Naive thymus-derived CD4-positive, alpha-beta T cell (primary cell): ENCODE results near the gene DOCK3. TPM values are rescaled to one million over a fixed set of nuclear protein-coding genes. Genes with fewer than 3 reads are reported as not detected.

Experiments used
- ATAC-seq: fragments of 150-1000 bp; cut with Tn5 transposase; 2 replicates; pipeline ENCODE4 v1.10.0; 2021; ENCODE audit warnings: mild to moderate bottlenecking, moderate library complexity
- CTCF ChIA-PET: fragments of 350-600 bp; sonication (Branson Sonifier 250); formaldehyde crosslinking; loops from one replicate; lab custom pipeline; 2021; ENCODE audit warnings: antibody characterized with exemption; lab: Charles Lee
- POLR2A ChIA-PET: fragments of 350-600 bp; sonication (Branson Sonifier 250); formaldehyde crosslinking; loops from one replicate; lab custom pipeline; 2021; ENCODE audit warnings: antibody characterized with exemption, inconsistent platforms; lab: Charles Lee
- DNase-seq, 9 donors: peaks; one replicate each; pipeline versions ENCODE4 v3.0.0 to v3.0.0-alpha.2; 2020 to 2022; ENCODE audit warnings: mixed read lengths in 1 of 9
- H3K27ac ChIP-seq: one replicate; pipeline ENCODE4 v1.7.0; 2013; ENCODE audit warnings: mild to moderate bottlenecking, low read depth, low read length, moderate library complexity
- H3K27me3 ChIP-seq, 2 donors: one replicate each; pipeline ENCODE4 v1.7.0; 2013; ENCODE audit warnings: low read length in 2 of 2, mild to moderate bottlenecking in 2 of 2, moderate library complexity in 2 of 2; ENCODE audit not compliant: control insufficient read depth in 2 of 2, insufficient read depth in 2 of 2
- H3K36me3 ChIP-seq, 3 experiments: 1 replicate in 2 of 3; 2 replicates in 1 of 3; pipeline ENCODE4 v1.7.0; 2013; ENCODE audit warnings: low read length in 3 of 3, mild to moderate bottlenecking in 3 of 3, moderate library complexity in 1 of 3; ENCODE audit not compliant: insufficient read depth in 3 of 3, control insufficient read depth in 2 of 3
- H3K4me1 ChIP-seq, 2 donors: one replicate each; pipeline ENCODE4 v1.7.0; 2013; ENCODE audit warnings: low read length in 2 of 2, mild to moderate bottlenecking in 2 of 2, moderate library complexity in 1 of 2; ENCODE audit not compliant: control insufficient read depth in 2 of 2, insufficient read depth in 2 of 2
- H3K4me3 ChIP-seq: 2 replicates; pipeline ENCODE4 v1.7.0; 2013; ENCODE audit warnings: mild to moderate bottlenecking, low read length
- H3K9me3 ChIP-seq, 3 experiments: 1 replicate in 2 of 3; 2 replicates in 1 of 3; pipeline ENCODE4 v1.7.0; 2013; ENCODE audit warnings: low read length in 3 of 3; ENCODE audit not compliant: control insufficient read depth in 2 of 3
- H3K27ac Mint-ChIP-seq, 9 donors: one replicate each; pipeline ENCODE4 v1.8.0; 2020 to 2022; ENCODE audit warnings: mixed read lengths in 9 of 9, mild to moderate bottlenecking in 8 of 9, moderate library complexity in 5 of 9, inconsistent platforms in 2 of 9
- H3K27me3 Mint-ChIP-seq, 5 donors: one replicate each; pipeline ENCODE4 v1.8.0; 2021 to 2022; ENCODE audit warnings: mixed read lengths in 5 of 5, mild to moderate bottlenecking in 1 of 5
- H3K36me3 Mint-ChIP-seq, 5 donors: one replicate each; pipeline ENCODE4 v1.8.0; 2020 to 2022; ENCODE audit warnings: mixed read lengths in 5 of 5, mild to moderate bottlenecking in 3 of 5, inconsistent platforms in 1 of 5
- H3K4me1 Mint-ChIP-seq, 7 donors: one replicate each; pipeline ENCODE4 v1.8.0; 2020 to 2022; ENCODE audit warnings: mixed read lengths in 7 of 7, mild to moderate bottlenecking in 3 of 7, inconsistent platforms in 1 of 7
- H3K4me3 Mint-ChIP-seq, 10 donors: one replicate each; pipeline ENCODE4 v1.8.0; 2020 to 2022; ENCODE audit warnings: mild to moderate bottlenecking in 10 of 10, mixed read lengths in 10 of 10, moderate library complexity in 6 of 10, inconsistent platforms in 2 of 10
- H3K9me3 Mint-ChIP-seq, 11 donors: one replicate each; pipeline ENCODE4 v1.8.0; 2020 to 2022; ENCODE audit warnings: mixed read lengths in 11 of 11, mild to moderate bottlenecking in 4 of 11, inconsistent platforms in 1 of 11, moderate library complexity in 1 of 11
- intact Hi-C, 2 donors: fragments of 100-400 bp; cut with micrococcal nuclease; formaldehyde crosslinking; loops; one replicate each; pipeline ENCODE4 v1.15.1; 2023
- polyA plus RNA-seq, 2 donors: library from polyadenylated mRNA; unstranded; fragments of 300-500 nt; fragmentation: Illumina TruSeq; gene quantifications; one replicate each; pipeline ENCODE4 v1.2.3, GENCODE V29; 2021
- total RNA-seq, 6 experiments: library from RNA in 5 of 6; stranded (reverse) in 5 of 6; gene quantifications; 1 replicate in 5 of 6; 2 replicates in 1 of 6; pipeline ENCODE4 v1.2.3 and lab custom pipeline; 2021 to 2026

Gene DOCK3
- total and polyA plus RNA-seq, 7 experiments from 2014 or later, result 0.19 to 2.9 (median 1.5) TPM

DNA sequence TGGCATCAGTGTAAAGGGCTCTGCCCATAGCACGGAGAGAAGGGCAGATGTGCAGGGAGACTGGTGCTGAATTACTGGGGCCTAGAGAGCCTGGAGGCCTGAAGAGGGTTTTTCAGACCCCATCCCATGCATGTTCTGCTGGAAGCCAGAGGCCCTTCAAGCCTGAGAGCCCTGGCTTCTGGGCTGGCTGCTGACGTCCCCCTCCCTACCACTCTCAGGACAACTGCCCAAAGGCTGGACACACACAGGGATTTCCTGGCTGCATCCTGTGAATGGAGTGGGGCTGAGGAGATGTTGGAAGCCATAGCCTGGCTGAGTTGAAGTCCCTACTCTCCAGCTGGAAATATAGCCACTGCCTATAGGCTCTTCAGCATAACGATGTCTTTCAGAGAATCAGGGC, 16.9 kb upstream of the DOCK3 start:
- ChIA-PET POLR2A (no interaction called here), CTCF (interaction anchor here (11.8 kb wide), 1 partner anchor 41 kb away, joined by 175 read pairs; the partner anchor contains the start of gene MAPKAPK3)
- Histone ChIP-seq H3K27me3 (no peaks in the 10 kb centered on the region), H3K27ac (no peak overlapping the region), H3K4me1 (no peaks in the 10 kb centered on the region), H3K9me3 (no peaks in the 10 kb centered on the region), H3K36me3 (no peaks in the 10 kb centered on the region), H3K4me3 (no peak overlapping the region)
- H3K36me3 Mint-ChIP-seq, result peaks cover 0 to 1% (median 0%) of the 10 kb centered on the region in 5 donors
- H3K4me3 Mint-ChIP-seq, result no peak overlapping the region
- DNase-seq (no peak), ATAC-seq (no peak)
- H3K27ac Mint-ChIP-seq, result peak overlapping the region in 1 of 9 donors; percentile 23
- no peaks in the 10 kb centered on the region for H3K27me3 Mint-ChIP-seq
- intact Hi-C loops, result no loop called here
- H3K4me1 Mint-ChIP-seq, result peaks cover 7 to 28% (median 8%) of the 10 kb centered on the region in 7 donors
- H3K9me3 Mint-ChIP-seq, result no peaks in the 10 kb centered on the region

DNA sequence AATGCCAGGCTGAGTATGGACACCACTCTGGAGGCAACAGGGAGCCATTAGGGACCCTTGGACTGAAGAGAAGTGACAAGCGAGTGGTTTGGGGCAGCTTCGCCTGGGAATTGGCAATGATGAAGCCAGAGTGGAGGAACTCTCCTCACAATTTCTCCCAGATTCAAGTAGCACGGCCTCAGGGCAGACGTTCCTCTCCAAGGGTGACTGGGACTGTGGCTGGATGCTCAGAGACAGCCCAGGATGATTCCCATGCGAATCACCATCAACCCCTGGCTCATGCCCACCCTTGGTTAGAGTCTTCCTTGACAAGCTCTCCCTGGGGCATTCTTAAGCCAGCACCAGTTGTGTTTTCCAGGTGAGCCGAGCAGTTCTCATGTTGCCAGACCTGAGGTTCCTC, 16.3 kb upstream of the DOCK3 start:
- H3K4me1 ChIP-seq, result no peaks in the 10 kb centered on the region
- no peak for ATAC-seq
- DNase-seq, result no peak
- Mint-ChIP-seq H3K27me3 (no peaks in the 10 kb centered on the region), H3K36me3 (peaks cover 0 to 1% (median 0%) of the 10 kb centered on the region in 5 donors), H3K4me3 (no peak overlapping the region), H3K4me1 (peaks cover 7 to 24% (median 8%) of the 10 kb centered on the region in 7 donors), H3K9me3 (no peaks in the 10 kb centered on the region), H3K27ac (no peak overlapping the region)
- H3K9me3 ChIP-seq, result no peaks in the 10 kb centered on the region
- H3K4me3 ChIP-seq, result no peak overlapping the region
- CTCF ChIA-PET, result no interaction called here
- no peaks in the 10 kb centered on the region for H3K27me3 ChIP-seq
- H3K36me3 ChIP-seq, result no peaks in the 10 kb centered on the region
- intact Hi-C loops, result no loop called here
- POLR2A ChIA-PET, result interaction anchor here (0.6 kb wide), 1 partner anchor 142 kb away, joined by 4 read pairs; no protein-coding TSS in a partner anchor
- no peak overlapping the region for H3K27ac ChIP-seq

DNA sequence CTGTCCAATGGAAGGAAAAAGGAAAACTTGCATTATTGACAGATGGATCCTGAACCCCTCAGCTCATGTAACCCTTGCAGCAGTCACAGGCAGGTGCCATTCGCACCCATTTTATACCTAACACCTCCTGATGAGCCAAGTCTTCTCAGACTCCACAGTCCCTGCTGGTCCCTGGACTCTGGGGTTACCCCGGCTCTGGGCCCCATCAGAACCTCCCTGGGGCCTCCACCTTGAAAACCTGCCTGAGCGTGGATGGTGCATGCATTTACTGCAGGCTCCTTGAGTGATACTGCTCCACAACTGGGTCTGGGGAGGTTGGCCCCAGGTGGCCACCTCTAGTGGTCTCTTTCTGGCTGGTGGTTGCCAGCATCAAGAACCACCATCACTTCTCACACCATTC, 15.9 kb upstream of the DOCK3 start:
- POLR2A ChIA-PET, result interaction anchor here (0.6 kb wide), 1 partner anchor 143 kb away, joined by 4 read pairs; no protein-coding TSS in a partner anchor
- H3K27ac ChIP-seq, result no peak overlapping the region
- Mint-ChIP-seq H3K4me1 (peaks cover 7 to 21% (median 7%) of the 10 kb centered on the region in 7 donors), H3K4me3 (no peak overlapping the region), H3K27me3 (no peaks in the 10 kb centered on the region), H3K27ac (no peak overlapping the region), H3K9me3 (no peaks in the 10 kb centered on the region), H3K36me3 (peaks cover 0 to 1% (median 0%) of the 10 kb centered on the region in 5 donors)
- H3K4me3 ChIP-seq, result no peak overlapping the region
- H3K9me3 ChIP-seq, result no peaks in the 10 kb centered on the region
- ATAC-seq, result no peak
- CTCF ChIA-PET, result no interaction called here
- no peaks in the 10 kb centered on the region for H3K36me3 ChIP-seq
- no peaks in the 10 kb centered on the region for H3K4me1 ChIP-seq
- no peaks in the 10 kb centered on the region for H3K27me3 ChIP-seq
- intact Hi-C loops, result no loop called here
- no peak for DNase-seq

DNA sequence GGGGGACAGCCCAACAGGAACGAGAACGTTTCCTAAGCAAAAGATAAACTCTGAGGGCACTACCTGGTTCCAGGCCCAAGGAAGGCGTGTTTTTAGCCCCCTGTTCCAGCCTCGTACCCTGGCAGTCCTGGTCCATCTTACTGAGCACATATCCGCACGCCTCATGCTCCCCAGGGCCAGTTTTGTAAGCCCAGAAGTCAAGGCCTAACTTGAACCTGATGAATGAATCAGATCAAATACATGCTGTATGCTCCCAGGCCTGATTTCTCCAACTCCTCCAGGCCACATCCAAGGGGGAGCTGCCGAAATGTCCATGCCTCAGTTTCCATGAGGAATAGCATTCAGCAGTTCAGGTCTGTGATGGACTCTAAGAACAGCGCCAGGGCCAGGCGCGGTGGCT, 14.3 kb upstream of the DOCK3 start:
- H3K4me3 Mint-ChIP-seq, result no peak overlapping the region
- POLR2A ChIA-PET, result no interaction called here
- intact Hi-C loops, result no loop called here
- Histone ChIP-seq H3K27me3 (no peaks in the 10 kb centered on the region), H3K9me3 (no peaks in the 10 kb centered on the region), H3K4me3 (no peak overlapping the region), H3K27ac (no peak overlapping the region), H3K36me3 (no peaks in the 10 kb centered on the region), H3K4me1 (no peaks in the 10 kb centered on the region)
- H3K4me1 Mint-ChIP-seq, result peaks cover 1 to 14% (median 7%) of the 10 kb centered on the region in 7 donors
- H3K36me3 Mint-ChIP-seq, result peaks cover 0 to 1% (median 0%) of the 10 kb centered on the region in 5 donors
- CTCF ChIA-PET, result no interaction called here
- no peaks in the 10 kb centered on the region for H3K27me3 Mint-ChIP-seq
- H3K9me3 Mint-ChIP-seq, result no peaks in the 10 kb centered on the region
- DNase-seq, result no peak
- H3K27ac Mint-ChIP-seq, result no peak overlapping the region
- no peak for ATAC-seq

- H3K4me1 ChIP-seq, result peaks cover 0 to 4% of the 10 kb centered on the region in 2 donors
- H3K27me3 ChIP-seq, result no peaks in the 10 kb centered on the region
- H3K4me1 Mint-ChIP-seq, result peaks cover 4 to 17% (median 10%) of the 10 kb centered on the region in 7 donors
- POLR2A ChIA-PET, result no interaction called here
- no peaks in the 10 kb centered on the region for H3K9me3 Mint-ChIP-seq
- no peak overlapping the region for H3K27ac ChIP-seq
- H3K27ac Mint-ChIP-seq, result peak overlapping the region in 2 of 9 donors; percentile 1 to 28
- no peaks in the 10 kb centered on the region for H3K9me3 ChIP-seq
- CTCF ChIA-PET, result interaction anchor here (1.6 kb wide), 2 partner anchors 8 to 45 kb away, joined by 5 to 6 read pairs; no protein-coding TSS in a partner anchor
- no peak overlapping the region for H3K4me3 Mint-ChIP-seq
- H3K27me3 Mint-ChIP-seq, result peaks cover 0 to 2% (median 0%) of the 10 kb centered on the region in 5 donors
- no peaks in the 10 kb centered on the region for H3K36me3 ChIP-seq
- no peak for DNase-seq
- no peak overlapping the region for H3K4me3 ChIP-seq
- H3K36me3 Mint-ChIP-seq, result peaks cover 0 to 1% (median 0%) of the 10 kb centered on the region in 5 donors
- no peak for ATAC-seq
- intact Hi-C loops, result no loop called here
Observed at GRCh38 chr3:50661321-50661837, 13.3 kb upstream of the DOCK3 start.

GRCh38 chr3:50662408-50662807, 12.3 kb upstream of the DOCK3 start:
- ATAC-seq, result no peak
- intact Hi-C loops, result no loop called here
- Mint-ChIP-seq H3K4me3 (no peak overlapping the region), H3K9me3 (no peaks in the 10 kb centered on the region), H3K4me1 (peaks cover 4 to 14% (median 10%) of the 10 kb centered on the region in 7 donors), H3K27me3 (peaks cover 0 to 5% (median 0%) of the 10 kb centered on the region in 5 donors), H3K36me3 (no peaks in the 10 kb centered on the region), H3K27ac (no peak overlapping the region)
- Histone ChIP-seq H3K27me3 (no peaks in the 10 kb centered on the region), H3K9me3 (no peaks in the 10 kb centered on the region), H3K4me1 (peaks cover 0 to 4% of the 10 kb centered on the region in 2 donors), H3K27ac (no peak overlapping the region), H3K36me3 (no peaks in the 10 kb centered on the region), H3K4me3 (no peak overlapping the region)
- ChIA-PET CTCF (interaction anchor here (0.8 to 1.6 kb wide), 3 partner anchors 9 to 46 kb away, joined by 3 to 6 read pairs (median 5); no protein-coding TSS in a partner anchor), POLR2A (interaction anchor here (0.8 kb wide), 1 partner anchor 9 kb away, joined by 3 read pairs; no protein-coding TSS in a partner anchor)
- no peak for DNase-seq
